Measurements from ENCODE around the gene SCP2.

Gene SCP2

GRCh38 chr1:53085405-53085804 lies 158.3 kb downstream of the SCP2 start:
- DNase-seq, result no peak

GRCh38 chr1:53086491-53087070 lies 159.5 kb downstream of the SCP2 start:
- no peak for DNase-seq

- DNase-seq, result no peak
These were observed 160.5 kb downstream of the SCP2 start for GRCh38 chr1:53087332-53088285.

- no peak for DNase-seq
These were observed 161.7 kb downstream of the SCP2 start for GRCh38 chr1:53088616-53089300.

- no peak for DNase-seq
These were observed 162.6 kb downstream of the SCP2 start for GRCh38 chr1:53089478-53090226.

- DNase-seq, result no peak
These were observed 163.4 kb downstream of the SCP2 start for GRCh38 chr1:53090227-53091147.

GRCh38 chr1:53091841-53092645 lies 165.0 kb downstream of the SCP2 start:
- DNase-seq, result no peak

- no peak for DNase-seq
These were observed 165.8 kb downstream of the SCP2 start for GRCh38 chr1:53092659-53093450.

GRCh38 chr1:53093451-53093754 lies 166.3 kb downstream of the SCP2 start:
- no peak for DNase-seq

- no peak for DNase-seq
These were observed 166.9 kb downstream of the SCP2 start for GRCh38 chr1:53093778-53094532.

- DNase-seq, result no peak
These were observed 167.4 kb downstream of the SCP2 start for GRCh38 chr1:53094533-53094919.
